RWPE1 (cell line): ENCODE results near the gene BAIAP2.
A peak's percentile ranks its signal among the peaks of the same experiment; 100 is the strongest.

Experiments
- CTCF ChIA-PET: fragments of 350-600 bp; sonication (Branson Sonifier 250); formaldehyde crosslinking; extraction: SDS; loops from one replicate; lab custom pipeline; 2021; lab: Yijun Ruan, JAX
- POLR2A ChIA-PET: fragments of 400-600 bp; formaldehyde crosslinking; extraction: SDS; loops from one replicate; lab custom pipeline; 2020; ENCODE audit warnings: antibody characterized with exemption; ENCODE audit not compliant: low non-redundant PET; lab: Yijun Ruan, JAX
- DNase-seq: peaks from one replicate; pipeline ENCODE4 v3.0.0; 2012; ENCODE audit warnings: low spot score
- H3K27ac ChIP-seq: fragments of 450-650 bp; 2 replicates; pipeline ENCODE4 v1.5.1; 2017
- TF ChIP-seq, protein P1 (sequence below): fragments of 450-650 bp; conservative IDR thresholded peaks from 2 replicates; pipeline ENCODE4 v1.5.1; 2017; ENCODE audit warnings: low read depth, mild to moderate bottlenecking

Gene BAIAP2

DNA sequence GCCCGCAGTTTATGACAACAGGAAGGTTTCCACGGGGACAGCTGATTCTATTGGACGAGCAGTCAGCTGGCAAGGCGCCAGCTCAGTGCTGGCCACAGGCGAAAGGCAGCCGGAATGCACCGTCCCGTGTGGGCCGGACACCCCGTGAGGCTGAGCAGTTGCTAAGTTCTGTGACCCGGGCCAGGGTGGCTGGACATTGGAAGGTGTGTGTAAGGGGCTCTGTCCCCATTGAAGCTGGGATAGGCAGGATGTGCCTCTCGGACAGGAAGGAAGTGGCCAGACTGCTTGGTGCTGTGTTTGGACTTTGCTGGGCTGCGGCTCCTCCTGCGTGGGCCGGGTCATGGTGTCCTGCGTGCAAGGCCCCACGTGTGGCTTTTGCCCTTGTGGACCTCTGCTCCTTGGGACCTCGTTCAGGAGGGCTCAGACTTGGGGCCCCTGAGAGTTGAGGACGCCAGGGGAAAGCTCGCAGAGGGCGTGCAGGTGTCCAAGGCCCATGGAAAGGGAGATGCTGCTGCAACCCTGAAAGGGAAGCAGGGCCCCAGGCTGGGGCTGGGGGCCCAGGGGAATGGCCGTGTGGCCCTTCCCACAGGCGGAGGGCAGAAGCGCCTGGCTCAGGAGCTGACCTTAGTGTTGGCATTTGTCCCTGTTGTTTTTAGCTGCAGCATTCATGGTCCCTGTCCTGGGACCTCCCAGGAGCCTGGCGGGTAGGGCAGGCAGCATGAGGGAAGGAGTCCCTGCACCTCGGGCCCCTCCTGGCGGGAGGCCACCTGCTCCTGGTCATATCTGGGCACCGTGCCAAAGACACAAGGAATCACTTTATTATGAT, 10.0 kb downstream of the BAIAP2 start:
- DNase-seq: no peak
- CTCF ChIA-PET: interaction anchor here (2.2 kb wide), 1 partner anchor 53 kb away, joined by 12 read pairs; no protein-coding TSS in a partner anchor
- POLR2A ChIA-PET: interaction anchor here (0.9 kb wide), 1 partner anchor 50 kb away, joined by 3 read pairs; no protein-coding TSS in a partner anchor
- TF ChIP-seq, protein P1, sequence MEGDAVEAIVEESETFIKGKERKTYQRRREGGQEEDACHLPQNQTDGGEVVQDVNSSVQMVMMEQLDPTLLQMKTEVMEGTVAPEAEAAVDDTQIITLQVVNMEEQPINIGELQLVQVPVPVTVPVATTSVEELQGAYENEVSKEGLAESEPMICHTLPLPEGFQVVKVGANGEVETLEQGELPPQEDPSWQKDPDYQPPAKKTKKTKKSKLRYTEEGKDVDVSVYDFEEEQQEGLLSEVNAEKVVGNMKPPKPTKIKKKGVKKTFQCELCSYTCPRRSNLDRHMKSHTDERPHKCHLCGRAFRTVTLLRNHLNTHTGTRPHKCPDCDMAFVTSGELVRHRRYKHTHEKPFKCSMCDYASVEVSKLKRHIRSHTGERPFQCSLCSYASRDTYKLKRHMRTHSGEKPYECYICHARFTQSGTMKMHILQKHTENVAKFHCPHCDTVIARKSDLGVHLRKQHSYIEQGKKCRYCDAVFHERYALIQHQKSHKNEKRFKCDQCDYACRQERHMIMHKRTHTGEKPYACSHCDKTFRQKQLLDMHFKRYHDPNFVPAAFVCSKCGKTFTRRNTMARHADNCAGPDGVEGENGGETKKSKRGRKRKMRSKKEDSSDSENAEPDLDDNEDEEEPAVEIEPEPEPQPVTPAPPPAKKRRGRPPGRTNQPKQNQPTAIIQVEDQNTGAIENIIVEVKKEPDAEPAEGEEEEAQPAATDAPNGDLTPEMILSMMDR: no peak
- H3K27ac ChIP-seq: peak overlapping the region; percentile 98

- POLR2A ChIA-PET: no interaction called here
- CTCF ChIA-PET: interaction anchor here (0.7 kb wide), 1 partner anchor 94 kb away, joined by 3 read pairs; no protein-coding TSS in a partner anchor
- DNase-seq: no peak
- peak overlapping the region; percentile 98 for H3K27ac ChIP-seq
- TF ChIP-seq, protein P1: no peak
Observed at GRCh38 chr17:81045590-81046095, 10.7 kb downstream of the BAIAP2 start.

- ChIA-PET POLR2A (no interaction called here), CTCF (interaction anchor here (0.6 to 0.7 kb wide), 2 partner anchors 8 to 93 kb away, joined by 3 to 4 read pairs; no protein-coding TSS in a partner anchor)
- TF ChIP-seq, protein P1: no peak
- peak overlapping the region; percentile 98 for H3K27ac ChIP-seq
- no peak for DNase-seq
Observed at GRCh38 chr17:81046132-81046769, 11.3 kb downstream of the BAIAP2 start.

DNA sequence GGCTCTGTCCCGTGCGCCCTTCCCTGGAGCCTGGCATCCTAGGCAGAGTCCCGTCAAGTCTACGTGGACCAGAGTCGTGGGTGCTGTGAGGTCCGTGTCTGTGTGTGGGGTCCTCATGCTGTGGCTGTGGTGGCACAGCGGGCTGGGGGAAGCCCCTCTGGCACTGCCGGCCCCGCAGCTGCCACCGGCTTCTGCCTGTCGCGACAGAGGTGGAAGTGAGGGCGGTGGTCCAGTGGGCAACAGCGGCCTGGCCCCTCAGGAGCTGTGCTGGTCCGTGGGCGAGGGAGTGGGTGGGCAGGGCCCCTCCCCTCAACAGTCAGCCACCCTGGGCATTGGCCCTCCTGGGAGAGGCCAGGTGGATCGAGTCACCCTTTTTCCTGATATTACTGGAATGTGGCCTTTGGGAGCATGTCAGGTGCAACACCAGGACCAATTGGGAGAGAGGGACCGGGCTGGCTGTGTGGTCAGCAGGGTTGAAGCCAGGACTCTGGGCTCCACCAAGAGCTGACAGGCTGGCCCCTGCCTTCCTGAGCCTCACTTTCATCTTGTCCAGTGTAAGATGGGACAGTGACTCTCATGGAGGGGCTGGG, 11.9 kb downstream of the BAIAP2 start:
- peak overlapping the region; percentile 98 for H3K27ac ChIP-seq
- ChIA-PET CTCF (interaction anchor here (0.6 kb wide), 1 partner anchor 9 kb away, joined by 4 read pairs; no protein-coding TSS in a partner anchor), POLR2A (no interaction called here)
- no peak for DNase-seq
- TF ChIP-seq, protein P1: no peak

- DNase-seq: no peak
- CTCF ChIA-PET: interaction anchor here (1.1 kb wide), 1 partner anchor 49 kb away, joined by 3 read pairs; no protein-coding TSS in a partner anchor
- H3K27ac ChIP-seq: peak overlapping the region; percentile 98
- POLR2A ChIA-PET: no interaction called here
- TF ChIP-seq, protein P1: no peak
Observed at GRCh38 chr17:81048827-81049371, 13.9 kb downstream of the BAIAP2 start.
